CD14-positive monocyte (primary cell): ENCODE measurements around the gene TACC3. TPM values are rescaled to one million over a fixed set of nuclear protein-coding genes. Genes with fewer than 3 reads are reported as not detected.

Source experiments
- DNase-seq, 3 donors: peaks; one replicate each; pipeline ENCODE4 v3.0.0-alpha.2; 2011 to 2022
- H2AFZ ChIP-seq: 2 replicates; pipeline ENCODE4 v1.6.0; 2012; ENCODE audit warnings: mild to moderate bottlenecking, low read depth, low read length, inconsistent platforms; ENCODE audit not compliant: insufficient read depth, poor library complexity, severe bottlenecking
- H3K27ac ChIP-seq, 2 donors: 1 replicate in 1 of 2; 2 replicates in 1 of 2; pipeline ENCODE4 v1.5.1; 2012 to 2013; ENCODE audit warnings: low read length in 2 of 2, control low read depth in 1 of 2, inconsistent platforms in 1 of 2, low read depth in 1 of 2, mild to moderate bottlenecking in 1 of 2
- H3K27me3 ChIP-seq, 2 donors: one replicate each; pipeline versions ENCODE4 v1.6.0 to v1.6.1; 2011 to 2013; ENCODE audit warnings: low read length in 2 of 2; ENCODE audit not compliant: control insufficient read depth in 2 of 2, insufficient read depth in 2 of 2
- H3K36me3 ChIP-seq, 2 donors: replicated peaks in 1 of 2; 1 replicate in 1 of 2; 2 replicates in 1 of 2; pipeline versions ENCODE4 v1.5.1 to v1.6.1; 2012 to 2013; ENCODE audit warnings: low read length in 2 of 2, control low read depth in 1 of 2, inconsistent platforms in 1 of 2, mild to moderate bottlenecking in 1 of 2; ENCODE audit not compliant: insufficient read depth in 2 of 2, control insufficient read depth in 1 of 2
- H3K4me1 ChIP-seq, 2 donors: 1 replicate in 1 of 2; 2 replicates in 1 of 2; pipeline versions ENCODE4 v1.5.1 to v1.6.1; 2012 to 2013; ENCODE audit warnings: low read length in 2 of 2, control low read depth in 1 of 2, inconsistent platforms in 1 of 2, mild to moderate bottlenecking in 1 of 2, moderate library complexity in 1 of 2; ENCODE audit not compliant: insufficient read depth in 2 of 2, control insufficient read depth in 1 of 2
- H3K4me2 ChIP-seq: replicated peaks from 2 replicates; pipeline ENCODE3; 2012; ENCODE audit warnings: low read length, moderate library complexity, mild to moderate bottlenecking; ENCODE audit not compliant: poor library complexity, severe bottlenecking; ENCODE audit errors: extremely low read depth
- H3K4me3 ChIP-seq, 3 experiments: fragments of 200-600 bp in 1 of 3; sonication (generic) in 1 of 3; replicated peaks in 1 of 3; 1 replicate in 2 of 3; 2 replicates in 1 of 3; pipeline ENCODE4 v1.5.1; 2011 to 2013; ENCODE audit warnings: low read length in 3 of 3, mild to moderate bottlenecking in 3 of 3, control low read depth in 2 of 3, low read depth in 2 of 3, inconsistent platforms in 1 of 3, moderate library complexity in 1 of 3
- H3K79me2 ChIP-seq: 2 replicates; pipeline ENCODE4 v1.6.0; 2012; ENCODE audit warnings: mild to moderate bottlenecking, control low read depth, inconsistent platforms, low read length, moderate library complexity; ENCODE audit not compliant: insufficient read depth
- H3K9ac ChIP-seq: 2 replicates; pipeline ENCODE4 v1.6.0; 2017; ENCODE audit warnings: low read length, mild to moderate bottlenecking; ENCODE audit not compliant: insufficient read depth, poor library complexity, severe bottlenecking
- H3K9me3 ChIP-seq, 2 donors: replicated peaks in 1 of 2; 1 replicate in 1 of 2; 2 replicates in 1 of 2; pipeline versions ENCODE4 v1.5.1 to v1.6.1; 2012 to 2013; ENCODE audit warnings: low read length in 2 of 2, control low read depth in 1 of 2; ENCODE audit not compliant: control insufficient read depth in 1 of 2, insufficient read depth in 1 of 2
- H4K20me1 ChIP-seq: 2 replicates; pipeline ENCODE4 v1.6.0; 2012; ENCODE audit warnings: mild to moderate bottlenecking, low read length, control low read depth, moderate library complexity; ENCODE audit not compliant: insufficient read depth
- H3K27ac Mint-ChIP-seq, 7 donors: one replicate each; pipeline ENCODE4 v1.8.0; 2020; ENCODE audit warnings: mild to moderate bottlenecking in 7 of 7, mixed read lengths in 7 of 7, moderate library complexity in 6 of 7, inconsistent platforms in 2 of 7
- H3K27me3 Mint-ChIP-seq, 3 donors: one replicate each; pipeline ENCODE4 v1.8.0; 2021 to 2022; ENCODE audit warnings: low read depth in 3 of 3, mild to moderate bottlenecking in 3 of 3, mixed read lengths in 3 of 3, moderate library complexity in 3 of 3, inconsistent platforms in 1 of 3
- H3K36me3 Mint-ChIP-seq, 2 donors: one replicate each; pipeline ENCODE4 v1.8.0; 2020; ENCODE audit warnings: mixed read lengths in 2 of 2, inconsistent platforms in 1 of 2, mild to moderate bottlenecking in 1 of 2
- H3K4me1 Mint-ChIP-seq: one replicate; pipeline ENCODE4 v1.8.0; 2020; ENCODE audit warnings: mild to moderate bottlenecking, mixed read lengths
- H3K4me3 Mint-ChIP-seq, 2 donors: one replicate each; pipeline ENCODE4 v1.8.0; 2020; ENCODE audit warnings: mild to moderate bottlenecking in 2 of 2, mixed read lengths in 2 of 2, moderate library complexity in 1 of 2
- H3K9me3 Mint-ChIP-seq, 7 donors: one replicate each; pipeline ENCODE4 v1.8.0; 2020 to 2022; ENCODE audit warnings: mixed read lengths in 7 of 7, mild to moderate bottlenecking in 6 of 7, moderate library complexity in 6 of 7, inconsistent platforms in 2 of 7
- WGBS: methylation state at CpG from one replicate; pipeline ENCODE4 v1.1.5; 2013; ENCODE audit warnings: missing lambda C conversion rate; ENCODE audit not compliant: insufficient coverage; 5-methylcytosine and 5-hydroxymethylcytosine counted together
- intact Hi-C, 2 donors: fragments of 100-400 bp; cut with micrococcal nuclease; formaldehyde crosslinking; loops; one replicate each; pipeline versions ENCODE4 v1.15.0 to v1.15.1; 2023
- polyA plus RNA-seq, 3 donors: library from polyadenylated mRNA; depleted of rRNA in 1 of 3; unstranded in 2 of 3; stranded (reverse) in 1 of 3; fragments of 300-500 nt in 2 of 3; fragments of >200 nt in 1 of 3; fragmentation: Illumina TruSeq in 2 of 3; gene quantifications; 1 replicate in 2 of 3; 2 replicates in 1 of 3; pipeline ENCODE4 v1.2.3, GENCODE V29; 2012 to 2021
- TF ChIP-seq, protein P1 (sequence below): fragments of 200-600 bp; IDR thresholded peaks from one replicate; pipeline ENCODE4 v1.8.0; 2022; ENCODE audit warnings: antibody characterized with exemption, mild to moderate bottlenecking

The TACC3 gene
- polyA plus RNA-seq, 3 donors: 43.7 to 84.2 (median 56.6) TPM

DNA sequence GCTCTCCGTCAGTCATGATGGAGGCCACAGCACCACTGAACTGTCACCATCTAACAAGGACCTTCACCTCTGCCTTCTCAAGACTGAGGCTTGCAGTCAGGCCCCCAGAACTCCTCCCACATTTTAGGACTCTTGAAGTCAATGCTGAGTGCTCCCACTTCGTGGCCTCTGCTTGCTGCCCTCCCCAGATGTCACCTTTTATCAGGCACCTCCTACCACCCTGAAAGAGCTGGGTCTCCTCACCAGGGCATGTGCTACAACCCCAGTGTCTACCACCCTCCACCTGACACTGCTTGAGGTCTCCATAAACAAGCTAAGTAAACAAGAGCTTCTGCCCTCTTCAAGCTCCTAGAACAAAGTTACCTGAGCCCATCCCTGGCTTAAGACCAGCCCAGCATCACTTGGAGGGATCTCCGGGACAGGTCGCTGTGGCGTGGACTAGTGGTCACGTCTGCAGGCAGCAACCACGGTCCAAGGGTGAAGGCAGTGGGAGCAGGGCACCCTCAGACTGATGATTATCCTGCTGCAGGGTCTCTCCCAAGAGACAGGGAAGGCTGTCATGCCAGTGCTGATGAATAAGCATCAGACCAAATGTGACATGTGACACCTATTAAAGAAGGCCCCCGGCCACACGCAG lies 29.5 kb upstream of the TACC3 start:
- Histone ChIP-seq H3K4me3 (no peak overlapping the region), H2AFZ (no peak overlapping the region), H3K4me1 (peaks cover 0 to 4% of the 10 kb centered on the region in 2 donors), H3K4me2 (no peak overlapping the region), H4K20me1 (peaks cover 3% of the 10 kb centered on the region), H3K79me2 (no peaks in the 10 kb centered on the region), H3K27ac (no peak overlapping the region), H3K9me3 (no peaks in the 10 kb centered on the region), H3K9ac (no peak overlapping the region), H3K36me3 (peaks cover 44 to 61% of the 10 kb centered on the region in 2 donors), H3K27me3 (no peaks in the 10 kb centered on the region)
- H3K4me3 Mint-ChIP-seq: no peak overlapping the region
- WGBS: 97% methylated on average over 9 of the region's 9 CpGs
- intact Hi-C loops: loop anchor here in 1 of 2 donors (2.0 kb wide), 1 partner anchor 35 kb away; no protein-coding TSS in a partner anchor
- no peaks in the 10 kb centered on the region for H3K27me3 Mint-ChIP-seq
- no peaks in the 10 kb centered on the region for H3K9me3 Mint-ChIP-seq
- peak overlapping the region in 3 of 7 donors; percentile 36 to 80 (median 55) for H3K27ac Mint-ChIP-seq
- H3K4me1 Mint-ChIP-seq: peaks cover 2% of the 10 kb centered on the region
- H3K36me3 Mint-ChIP-seq: peaks cover 50 to 62% of the 10 kb centered on the region in 2 donors
- TF ChIP-seq, protein P1, sequence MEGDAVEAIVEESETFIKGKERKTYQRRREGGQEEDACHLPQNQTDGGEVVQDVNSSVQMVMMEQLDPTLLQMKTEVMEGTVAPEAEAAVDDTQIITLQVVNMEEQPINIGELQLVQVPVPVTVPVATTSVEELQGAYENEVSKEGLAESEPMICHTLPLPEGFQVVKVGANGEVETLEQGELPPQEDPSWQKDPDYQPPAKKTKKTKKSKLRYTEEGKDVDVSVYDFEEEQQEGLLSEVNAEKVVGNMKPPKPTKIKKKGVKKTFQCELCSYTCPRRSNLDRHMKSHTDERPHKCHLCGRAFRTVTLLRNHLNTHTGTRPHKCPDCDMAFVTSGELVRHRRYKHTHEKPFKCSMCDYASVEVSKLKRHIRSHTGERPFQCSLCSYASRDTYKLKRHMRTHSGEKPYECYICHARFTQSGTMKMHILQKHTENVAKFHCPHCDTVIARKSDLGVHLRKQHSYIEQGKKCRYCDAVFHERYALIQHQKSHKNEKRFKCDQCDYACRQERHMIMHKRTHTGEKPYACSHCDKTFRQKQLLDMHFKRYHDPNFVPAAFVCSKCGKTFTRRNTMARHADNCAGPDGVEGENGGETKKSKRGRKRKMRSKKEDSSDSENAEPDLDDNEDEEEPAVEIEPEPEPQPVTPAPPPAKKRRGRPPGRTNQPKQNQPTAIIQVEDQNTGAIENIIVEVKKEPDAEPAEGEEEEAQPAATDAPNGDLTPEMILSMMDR: no peak
- DNase-seq: no peak

- no peaks in the 10 kb centered on the region for H3K27me3 Mint-ChIP-seq
- H3K79me2 ChIP-seq: no peaks in the 10 kb centered on the region
- no peak overlapping the region for H3K4me3 ChIP-seq
- H3K36me3 Mint-ChIP-seq: peaks cover 56 to 76% of the 10 kb centered on the region in 2 donors
- peaks cover 2% of the 10 kb centered on the region for H3K4me1 Mint-ChIP-seq
- no peaks in the 10 kb centered on the region for H3K27me3 ChIP-seq
- no peaks in the 10 kb centered on the region for H3K9me3 ChIP-seq
- no peak overlapping the region for H2AFZ ChIP-seq
- TF ChIP-seq, protein P1: peak; percentile 97
- no peak overlapping the region for H3K4me3 Mint-ChIP-seq
- no peaks in the 10 kb centered on the region for H3K9me3 Mint-ChIP-seq
- peaks cover 0 to 4% of the 10 kb centered on the region in 2 donors for H3K4me1 ChIP-seq
- no peak overlapping the region for H3K27ac ChIP-seq
- H3K9ac ChIP-seq: no peak overlapping the region
- peaks cover 3% of the 10 kb centered on the region for H4K20me1 ChIP-seq
- 0% methylated on average over 3 of the region's 7 CpGs for WGBS
- H3K36me3 ChIP-seq: peaks cover 52 to 71% of the 10 kb centered on the region in 2 donors
- DNase-seq: peak; percentile 69 to 81 (median 75)
- intact Hi-C loops: loop anchor here (1.0 to 2.0 kb wide), 2 partner anchors 33 kb away; no protein-coding TSS in a partner anchor
- H3K4me2 ChIP-seq: no peak overlapping the region
- H3K27ac Mint-ChIP-seq: peak overlapping the region in 1 of 7 donors; percentile 64
Observed at GRCh38 chr4:1693131-1693896, 28.0 kb upstream of the TACC3 start.
